Endothelial cell of umbilical vein (primary cell): ENCODE data around the gene LIN7B. TPM values are rescaled to one million over a fixed set of nuclear protein-coding genes. Genes with fewer than 3 reads are reported as not detected.
A peak's percentile ranks its signal among the peaks of the same experiment; 100 is the strongest.

Source experiments
- BruUV-seq: library from RNA; stranded (reverse); fragments of 400-500 nt; replicated peaks from 2 replicates; lab custom pipeline; 2021; lab: Mats Ljungman, UMichigan
- CTCF ChIA-PET: fragments of 300-600, 350-600 bp; sonication (Branson Sonifier 250); formaldehyde crosslinking; loops from one replicate; lab custom pipeline; 2021; ENCODE audit warnings: antibody characterized with exemption, inconsistent platforms; lab: Charles Lee
- POLR2A ChIA-PET: fragments of 300-600, 350-600 bp; sonication (Branson Sonifier 250); formaldehyde crosslinking; loops from one replicate; lab custom pipeline; 2021; ENCODE audit warnings: antibody characterized with exemption, inconsistent platforms; lab: Charles Lee
- DNase-seq: peaks from one replicate; pipeline ENCODE4 v3.0.0-alpha.2; 2011; ENCODE audit warnings: low read depth, low spot score
- FAIRE-seq: peaks from 2 replicates; lab custom pipeline; 2011; peaks lifted over from hg19 to GRCh38; lab: Jason Lieb, UNC
- H2AFZ ChIP-seq: 2 replicates; pipeline ENCODE4 v1.6.0; 2012; ENCODE audit warnings: low read depth, low read length, control low read depth, inconsistent platforms
- H3K27ac ChIP-seq: 2 replicates; pipeline ENCODE4 v1.5.1; 2011; ENCODE audit warnings: low read depth, mild to moderate bottlenecking, control low read depth, low read length, moderate library complexity; ENCODE audit not compliant: insufficient read depth
- H3K27me3 ChIP-seq, 2 experiments: 2 replicates each; pipeline versions ENCODE4 v1.6.0 to v1.6.1; 2011; ENCODE audit warnings: low read length in 2 of 2, mixed read lengths in 1 of 2; ENCODE audit not compliant: control insufficient read depth in 2 of 2, insufficient read depth in 2 of 2
- H3K36me3 ChIP-seq, 2 experiments: 2 replicates in 1 of 2; 3 replicates in 1 of 2; pipeline ENCODE4 v1.5.1; 2011; ENCODE audit warnings: low read length in 2 of 2, mild to moderate bottlenecking in 1 of 2, moderate library complexity in 1 of 2; ENCODE audit not compliant: control insufficient read depth in 2 of 2, insufficient read depth in 2 of 2; ENCODE audit errors: extremely low read depth in 1 of 2
- H3K4me1 ChIP-seq: 3 replicates; pipeline ENCODE4 v1.5.1; 2011; ENCODE audit warnings: mild to moderate bottlenecking, low read length; ENCODE audit not compliant: control insufficient read depth, insufficient read depth; ENCODE audit errors: extremely low read depth
- H3K4me2 ChIP-seq: 2 replicates; pipeline ENCODE4 v1.6.1; 2011; ENCODE audit warnings: low read length, control low read depth, mixed read lengths; ENCODE audit not compliant: insufficient read depth
- H3K4me3 ChIP-seq, 3 experiments: fragments of 200-600 bp in 1 of 3; sonication (generic), shearing (Covaris generic) in 1 of 3; replicated peaks in 1 of 3; 2 replicates each; pipeline ENCODE4 v1.5.1; 2011 to 2016; ENCODE audit warnings: control low read depth in 3 of 3, low read length in 3 of 3, mild to moderate bottlenecking in 2 of 3, inconsistent platforms in 1 of 3, low read depth in 1 of 3, moderate library complexity in 1 of 3; ENCODE audit not compliant: insufficient read depth in 1 of 3
- H3K79me2 ChIP-seq: 2 replicates; pipeline ENCODE4 v1.6.0; 2012; ENCODE audit warnings: low read length, inconsistent platforms; ENCODE audit not compliant: control insufficient read depth, insufficient read depth
- H3K9ac ChIP-seq: replicated peaks from 2 replicates; pipeline ENCODE3; 2011; ENCODE audit warnings: low read length, control low read depth; ENCODE audit not compliant: insufficient read depth; ENCODE audit errors: extremely low read depth
- H3K9me1 ChIP-seq: replicated peaks from 3 replicates; pipeline ENCODE4 v1.6.0; 2011; ENCODE audit warnings: mild to moderate bottlenecking, low read length; ENCODE audit not compliant: control insufficient read depth, insufficient read depth; ENCODE audit errors: extremely low read depth
- H3K9me3 ChIP-seq: replicated peaks from 2 replicates; pipeline ENCODE4 v1.5.1; 2012; ENCODE audit warnings: low read length, inconsistent platforms; ENCODE audit not compliant: control insufficient read depth, insufficient read depth
- H4K20me1 ChIP-seq: replicated peaks from 2 replicates; pipeline ENCODE3; 2011; ENCODE audit warnings: mild to moderate bottlenecking, low read length; ENCODE audit not compliant: control insufficient read depth, insufficient read depth; ENCODE audit errors: extremely low read depth
- EZH2 ChIP-seq: IDR thresholded peaks from 2 replicates; pipeline ENCODE4 v1.6.1; 2012; ENCODE audit warnings: borderline replicate concordance, low read depth, mild to moderate bottlenecking, moderate library complexity, low read length, inconsistent platforms; ENCODE audit not compliant: severe bottlenecking
- FOS ChIP-seq: IDR thresholded peaks from 2 replicates; pipeline ENCODE4 v1.6.1; 2011; ENCODE audit warnings: mild to moderate bottlenecking, low read length, moderate library complexity, borderline replicate concordance; ENCODE audit not compliant: insufficient read depth
- GATA2 ChIP-seq: IDR thresholded peaks from 2 replicates; pipeline ENCODE4 v1.7.0; 2011; ENCODE audit warnings: low read depth, mild to moderate bottlenecking, moderate library complexity, mixed read lengths, low read length; ENCODE audit not compliant: insufficient read length, insufficient read depth
- JUN ChIP-seq: IDR thresholded peaks from 2 replicates; pipeline ENCODE4 v1.6.1; 2011; ENCODE audit warnings: borderline replicate concordance, low read depth; ENCODE audit not compliant: insufficient read length, insufficient read depth
- MAX ChIP-seq: IDR thresholded peaks from 2 replicates; pipeline ENCODE4 v1.6.1; 2011; ENCODE audit not compliant: insufficient read depth, insufficient read length
- MYC ChIP-seq: IDR thresholded peaks from one replicate; pipeline ENCODE4 v1.6.1; 2011; ENCODE audit warnings: mild to moderate bottlenecking, low read depth, low read length
- POLR2A ChIP-seq: IDR thresholded peaks from 2 replicates; pipeline ENCODE4 v1.6.1; 2012; ENCODE audit warnings: low read depth, mild to moderate bottlenecking, control low read depth, low read length
- POLR2AphosphoS5 ChIP-seq: IDR thresholded peaks from 2 replicates; pipeline ENCODE4 v1.6.1; 2012; ENCODE audit warnings: low read depth, mild to moderate bottlenecking, control low read depth, low read length, moderate library complexity; ENCODE audit not compliant: insufficient read depth
- dilution Hi-C: fragments of 300-500 bp; cut with MboI; formaldehyde crosslinking; loops from one replicate; pipeline ENCODE4 v1.15.0; 2019; ENCODE audit warnings: low sequenced_read_pairs; ENCODE audit not compliant: extremely low pct_ligation_motif_present
- intact Hi-C: fragments of 100-400 bp; cut with micrococcal nuclease; formaldehyde crosslinking; loops from one replicate; pipeline ENCODE4 v1.10.0; 2022
- polyA plus RNA-seq, 4 experiments: library from polyadenylated mRNA; depleted of rRNA in 3 of 4; stranded (reverse) in 3 of 4; unstranded in 1 of 4; fragments of >200 nt; gene quantifications; 2 replicates each; pipeline versions ENCODE4 v1.2.1 to v1.2.3, GENCODE V29; 2011 to 2012; ENCODE audit warnings: missing spikeins in 1 of 4
- total RNA-seq: library from RNA; stranded (reverse); gene quantifications from 2 replicates; pipeline ENCODE4 v1.2.3, GENCODE V29; 2021
- TF ChIP-seq, protein P1 (sequence below), 2 donors: IDR thresholded peaks; 1 replicate in 1 of 2; 2 replicates in 1 of 2; pipeline ENCODE4 v1.5.1; 2011; ENCODE audit warnings: low read length in 2 of 2, mild to moderate bottlenecking in 2 of 2, moderate library complexity in 2 of 2, control low read depth in 1 of 2, inconsistent platforms in 1 of 2, low read depth in 1 of 2; ENCODE audit not compliant: insufficient read depth in 1 of 2; ENCODE audit errors: extremely low read depth in 1 of 2

The LIN7B gene
- total and polyA plus RNA-seq, 2 donors (not counting 3 experiments of a cell fraction or from before 2014, with no cell fraction given): 2.2 to 4.2 TPM

DNA sequence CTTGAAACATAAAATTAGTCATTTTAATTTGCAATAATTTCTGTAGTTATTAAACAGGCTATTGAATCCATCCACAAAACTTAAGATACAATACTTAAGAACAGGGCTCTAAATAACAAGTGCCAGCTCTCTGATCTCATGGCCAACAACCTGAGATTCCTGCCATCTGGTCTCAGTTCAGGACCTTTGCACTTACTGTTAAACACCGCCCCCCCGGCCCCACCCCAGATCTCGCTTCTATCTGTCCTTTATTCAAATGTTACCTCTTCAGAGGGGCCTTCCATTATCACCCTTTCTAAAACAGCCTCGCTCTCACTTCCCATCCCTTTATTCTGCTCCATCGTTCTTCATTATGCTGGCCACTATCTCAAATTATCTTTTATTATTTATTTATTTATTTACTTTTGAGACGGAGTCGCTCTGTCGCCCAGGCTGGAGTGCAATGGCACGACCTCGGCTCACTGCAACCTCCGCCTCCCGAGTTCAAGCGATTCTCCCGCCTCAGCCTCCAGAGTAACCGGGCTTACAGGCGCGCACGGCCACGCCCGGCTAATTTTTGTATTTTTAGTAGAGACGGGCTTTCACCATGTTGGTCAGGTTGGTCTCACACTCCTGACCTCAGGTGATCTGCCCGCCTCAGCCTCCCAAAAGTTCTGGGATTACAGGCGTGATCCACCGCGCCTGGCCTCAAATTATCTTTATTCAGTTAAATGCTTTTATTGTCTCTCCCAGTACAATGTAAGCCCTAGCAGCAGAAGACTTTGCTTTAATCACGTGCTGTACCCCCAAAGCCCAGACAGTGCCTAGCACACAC lies 29.8 kb upstream of the LIN7B start:
- ChIA-PET CTCF (interaction anchor here (2.5 kb wide), 1 partner anchor 14 kb away, joined by 9 read pairs; no protein-coding TSS in a partner anchor), POLR2A (no interaction called here)
- no peaks in the 10 kb centered on the region for H3K9me1 ChIP-seq
- TF ChIP-seq MYC: no peak
- TF ChIP-seq, protein P1, sequence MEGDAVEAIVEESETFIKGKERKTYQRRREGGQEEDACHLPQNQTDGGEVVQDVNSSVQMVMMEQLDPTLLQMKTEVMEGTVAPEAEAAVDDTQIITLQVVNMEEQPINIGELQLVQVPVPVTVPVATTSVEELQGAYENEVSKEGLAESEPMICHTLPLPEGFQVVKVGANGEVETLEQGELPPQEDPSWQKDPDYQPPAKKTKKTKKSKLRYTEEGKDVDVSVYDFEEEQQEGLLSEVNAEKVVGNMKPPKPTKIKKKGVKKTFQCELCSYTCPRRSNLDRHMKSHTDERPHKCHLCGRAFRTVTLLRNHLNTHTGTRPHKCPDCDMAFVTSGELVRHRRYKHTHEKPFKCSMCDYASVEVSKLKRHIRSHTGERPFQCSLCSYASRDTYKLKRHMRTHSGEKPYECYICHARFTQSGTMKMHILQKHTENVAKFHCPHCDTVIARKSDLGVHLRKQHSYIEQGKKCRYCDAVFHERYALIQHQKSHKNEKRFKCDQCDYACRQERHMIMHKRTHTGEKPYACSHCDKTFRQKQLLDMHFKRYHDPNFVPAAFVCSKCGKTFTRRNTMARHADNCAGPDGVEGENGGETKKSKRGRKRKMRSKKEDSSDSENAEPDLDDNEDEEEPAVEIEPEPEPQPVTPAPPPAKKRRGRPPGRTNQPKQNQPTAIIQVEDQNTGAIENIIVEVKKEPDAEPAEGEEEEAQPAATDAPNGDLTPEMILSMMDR (IDR thresholded peaks at IDR 0.05; ENCODE audit: extremely low read depth in 1 of 2, insufficient read depth in 1 of 2, low read depth in 1 of 2, low read length in 2 of 2): no peak
- no peak for TF ChIP-seq EZH2
- TF ChIP-seq POLR2A: no peak
- no peak for TF ChIP-seq JUN
- TF ChIP-seq POLR2AphosphoS5: no peak
- no peak for TF ChIP-seq GATA2
- TF ChIP-seq MAX: no peak
- no peak for TF ChIP-seq FOS
- peaks cover 37% of the 10 kb centered on the region for H3K79me2 ChIP-seq
- H3K4me3 ChIP-seq: peak overlapping the region in 2 of 3 experiments; percentile 18 to 25
- intact Hi-C loops (loop anchor here (1.0 to 5.0 kb wide), 2 partner anchors 43 to 91 kb away; partner anchors contain the start of genes GYS1 and RUVBL2), dilution Hi-C loops (no loop called here)
- H4K20me1 ChIP-seq: peaks cover 2% of the 10 kb centered on the region
- H3K27ac ChIP-seq: peak overlapping the region; percentile 73
- peaks cover 14% of the 10 kb centered on the region for H3K4me1 ChIP-seq
- FAIRE-seq: peak; percentile 49
- H3K27me3 ChIP-seq: peaks cover 2 to 3% of the 10 kb centered on the region in 2 experiments
- peak overlapping the region; percentile 26 for H3K4me2 ChIP-seq
- peak overlapping the region; percentile 97 for H3K9ac ChIP-seq
- H3K36me3 ChIP-seq: peaks cover 0 to 14% of the 10 kb centered on the region in 2 experiments
- H3K9me3 ChIP-seq: no peaks in the 10 kb centered on the region
- BruUV-seq: TSS peak; percentile 77
- peak overlapping the region; percentile 80 for H2AFZ ChIP-seq
- DNase-seq: no peak
